ENCODE results near the gene FAM9B.

The FAM9B gene

DNA sequence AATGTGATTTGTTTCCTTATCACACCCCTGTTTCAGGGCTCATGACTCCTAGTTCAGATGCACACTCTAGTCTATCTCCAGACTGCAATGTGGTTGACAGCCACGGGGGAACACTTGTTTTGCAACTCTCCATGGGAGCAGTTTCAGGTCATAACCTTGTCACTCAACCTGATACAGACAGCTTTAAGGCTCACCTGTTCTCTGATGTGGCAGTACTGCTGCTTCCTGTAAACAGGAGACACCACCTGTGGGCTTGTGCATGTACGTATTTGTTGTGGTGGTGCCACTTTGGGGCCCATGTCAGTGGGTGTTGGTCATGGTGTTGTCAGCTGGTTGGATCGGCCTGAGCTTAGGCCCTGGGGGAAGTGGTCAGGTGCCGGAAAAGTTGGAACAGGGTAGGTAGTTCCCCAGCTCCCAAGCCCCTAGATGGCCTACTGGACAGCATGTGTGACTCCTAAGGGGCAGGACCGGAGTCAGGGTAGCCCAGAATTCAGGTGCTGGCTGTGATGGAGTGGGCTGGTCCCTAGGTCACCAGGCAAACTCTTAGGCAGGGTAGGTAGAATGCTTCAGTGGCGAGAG lies 46.2 kb downstream of the FAM9B start:
- ChIA-PET CTCF (no interaction called here), POLR2A (no interaction called here)
- Histone ChIP-seq H3K36me3 (ENCODE audit: control insufficient read depth in 4 of 4, insufficient read depth in 4 of 4, low read length in 3 of 4) (no peaks in the 10 kb centered on the region), H3K9me3 (ENCODE audit: control extremely low read depth in 1 of 5, control insufficient read depth in 4 of 5, insufficient read depth in 2 of 5, low read depth in 1 of 5, low read length in 4 of 5) (no peaks in the 10 kb centered on the region), H3K27ac (ENCODE audit: insufficient read depth in 1 of 2, low read depth in 1 of 2, low read length in 2 of 2, poor library complexity in 1 of 2, severe bottlenecking in 2 of 2) (no peak overlapping the region), H3K4me1 (ENCODE audit: control extremely low read depth in 1 of 4, control insufficient read depth in 4 of 4, insufficient read depth in 4 of 4, low read length in 3 of 4) (no peaks in the 10 kb centered on the region), H3K27me3 (replicated peaks in 2 of 5; ENCODE audit: control insufficient read depth in 4 of 5, insufficient read depth in 5 of 5, low read length in 4 of 5) (no peaks in the 10 kb centered on the region), H3K4me3 (ENCODE audit: control insufficient read depth in 1 of 7, extremely low read depth in 1 of 7, insufficient read depth in 4 of 7, low read depth in 2 of 7, low read length in 6 of 7) (no peak overlapping the region)
- 85% methylated on average over 6 of the region's 6 CpGs for WGBS (ENCODE audit: insufficient coverage)
- DNase-seq = no peak

DNA sequence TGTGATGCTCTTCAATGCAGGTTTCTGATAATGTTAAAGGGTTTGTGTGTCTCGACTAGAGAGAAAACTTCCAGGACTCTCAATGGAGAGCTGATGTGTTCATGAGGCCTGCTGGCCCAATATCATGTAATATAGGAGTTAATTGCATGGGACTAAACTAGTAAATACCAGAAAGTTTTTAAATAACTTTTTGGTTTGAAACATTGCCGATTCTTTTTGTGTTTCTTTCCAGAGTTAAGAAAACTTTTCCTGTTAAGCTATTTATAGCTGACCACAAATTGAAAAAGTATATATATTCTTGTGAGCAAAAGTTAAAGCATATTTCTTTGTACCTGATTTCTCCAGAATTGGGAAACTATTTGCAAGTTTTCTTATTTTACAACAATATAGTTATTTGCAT lies 49.7 kb downstream of the FAM9B start:
- H3K36me3 ChIP-seq (ENCODE audit: control insufficient read depth in 4 of 4, insufficient read depth in 4 of 4, low read length in 3 of 4) = no peaks in the 10 kb centered on the region
- DNase-seq = no peak
- POLR2A ChIA-PET = no interaction called here
- CTCF ChIA-PET = no interaction called here
- no peaks in the 10 kb centered on the region for H3K4me1 ChIP-seq (ENCODE audit: control extremely low read depth in 1 of 4, control insufficient read depth in 4 of 4, insufficient read depth in 4 of 4, low read length in 3 of 4)
- 60% methylated on average over 1 of the region's 2 CpGs for WGBS (ENCODE audit: insufficient coverage)
- peaks cover 0 to 4% (median 0%) of the 10 kb centered on the region in 5 experiments for H3K27me3 ChIP-seq (replicated peaks in 2 of 5; ENCODE audit: control insufficient read depth in 4 of 5, insufficient read depth in 5 of 5, low read length in 4 of 5)
- no peak overlapping the region for H3K4me3 ChIP-seq (ENCODE audit: control insufficient read depth in 1 of 7, extremely low read depth in 1 of 7, insufficient read depth in 4 of 7, low read depth in 2 of 7, low read length in 6 of 7)
- H3K27ac ChIP-seq (ENCODE audit: insufficient read depth in 1 of 2, low read depth in 1 of 2, low read length in 2 of 2, poor library complexity in 1 of 2, severe bottlenecking in 2 of 2) = no peak overlapping the region
- H3K9me3 ChIP-seq (ENCODE audit: control extremely low read depth in 1 of 5, control insufficient read depth in 4 of 5, insufficient read depth in 2 of 5, low read depth in 1 of 5, low read length in 4 of 5) = no peaks in the 10 kb centered on the region

DNA sequence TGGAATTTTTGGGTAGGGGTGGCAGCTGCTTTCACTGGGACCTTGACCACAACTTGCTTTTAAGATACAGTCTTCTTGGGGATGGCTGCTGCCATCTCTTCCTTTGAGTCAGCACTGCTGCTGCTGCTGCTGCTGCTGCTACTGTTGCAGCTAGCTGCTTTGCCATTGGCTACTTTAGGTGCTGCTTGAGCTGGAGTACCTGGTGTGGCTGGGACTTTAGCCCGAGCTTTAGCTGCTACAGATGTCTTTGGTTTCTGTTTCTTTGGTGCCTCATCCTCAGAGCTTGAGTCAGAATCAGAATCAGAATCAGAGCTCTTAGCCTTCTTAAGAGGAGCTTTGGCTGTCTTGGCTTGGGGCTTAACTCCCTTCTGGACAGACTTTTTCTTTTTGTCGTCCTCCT lies 52.2 kb downstream of the FAM9B start:
- Histone ChIP-seq H3K4me1 (ENCODE audit: control extremely low read depth in 1 of 4, control insufficient read depth in 4 of 4, insufficient read depth in 4 of 4, low read length in 3 of 4) (no peaks in the 10 kb centered on the region), H3K27ac (ENCODE audit: insufficient read depth in 1 of 2, low read depth in 1 of 2, low read length in 2 of 2, poor library complexity in 1 of 2, severe bottlenecking in 2 of 2) (no peak overlapping the region), H3K4me3 (ENCODE audit: control insufficient read depth in 1 of 7, extremely low read depth in 1 of 7, insufficient read depth in 4 of 7, low read depth in 2 of 7, low read length in 6 of 7) (no peak overlapping the region), H3K36me3 (ENCODE audit: control insufficient read depth in 4 of 4, insufficient read depth in 4 of 4, low read length in 3 of 4) (no peaks in the 10 kb centered on the region), H3K27me3 (replicated peaks in 2 of 5; ENCODE audit: control insufficient read depth in 4 of 5, insufficient read depth in 5 of 5, low read length in 4 of 5) (peaks cover 0 to 4% (median 0%) of the 10 kb centered on the region in 5 experiments), H3K9me3 (ENCODE audit: control extremely low read depth in 1 of 5, control insufficient read depth in 4 of 5, insufficient read depth in 2 of 5, low read depth in 1 of 5, low read length in 4 of 5) (no peaks in the 10 kb centered on the region)
- ChIA-PET CTCF (no interaction called here), POLR2A (no interaction called here)
- no peak for DNase-seq
- WGBS (ENCODE audit: insufficient coverage) = 92% methylated on average over 2 of the region's 2 CpGs

- 86% methylated on average over 1 of the region's 1 CpG for WGBS (ENCODE audit: insufficient coverage)
- CTCF ChIA-PET = no interaction called here
These were observed 53.2 kb downstream of the FAM9B start for GRCh38 chrX:8980756-8981155.

More at GRCh38 chrX:8980756-8981155, 53.2 kb downstream of the FAM9B start:
- H3K27me3 ChIP-seq (replicated peaks in 2 of 5; ENCODE audit: control insufficient read depth in 4 of 5, insufficient read depth in 5 of 5, low read length in 4 of 5) = peaks cover 0 to 4% (median 0%) of the 10 kb centered on the region in 5 experiments
- H3K4me1 ChIP-seq (ENCODE audit: control extremely low read depth in 1 of 4, control insufficient read depth in 4 of 4, insufficient read depth in 4 of 4, low read length in 3 of 4) = no peaks in the 10 kb centered on the region
- POLR2A ChIA-PET = no interaction called here
- no peaks in the 10 kb centered on the region for H3K36me3 ChIP-seq (ENCODE audit: control insufficient read depth in 4 of 4, insufficient read depth in 4 of 4, low read length in 3 of 4)
- H3K4me3 ChIP-seq (ENCODE audit: control insufficient read depth in 1 of 7, extremely low read depth in 1 of 7, insufficient read depth in 4 of 7, low read depth in 2 of 7, low read length in 6 of 7) = no peak overlapping the region
- no peaks in the 10 kb centered on the region for H3K9me3 ChIP-seq (ENCODE audit: control extremely low read depth in 1 of 5, control insufficient read depth in 4 of 5, insufficient read depth in 2 of 5, low read depth in 1 of 5, low read length in 4 of 5)
- DNase-seq = no peak
- no peak overlapping the region for H3K27ac ChIP-seq (ENCODE audit: insufficient read depth in 1 of 2, low read depth in 1 of 2, low read length in 2 of 2, poor library complexity in 1 of 2, severe bottlenecking in 2 of 2)

Data from common myeloid progenitor, CD34-positive (primary cell).